Stimulated activated naive CD4-positive, alpha-beta T cell treated with Interleukin-2 at 50 U/mL for 16 hours (primary cell): ENCODE results near the gene MOCS1.

ENCODE experiments used
- DNase-seq: peaks from one replicate; lab custom pipeline; 2025; lab: John Stamatoyannopoulos, UW

MOCS1 gene

GRCh38 chr6:39948199-39948791 lies 14.0 kb upstream of the MOCS1 start:
- DNase-seq = no peak

GRCh38 chr6:39947611-39948068 lies 13.4 kb upstream of the MOCS1 start:
- no peak for DNase-seq

GRCh38 chr6:39945626-39946025 lies 11.4 kb upstream of the MOCS1 start:
- DNase-seq = no peak

DNA sequence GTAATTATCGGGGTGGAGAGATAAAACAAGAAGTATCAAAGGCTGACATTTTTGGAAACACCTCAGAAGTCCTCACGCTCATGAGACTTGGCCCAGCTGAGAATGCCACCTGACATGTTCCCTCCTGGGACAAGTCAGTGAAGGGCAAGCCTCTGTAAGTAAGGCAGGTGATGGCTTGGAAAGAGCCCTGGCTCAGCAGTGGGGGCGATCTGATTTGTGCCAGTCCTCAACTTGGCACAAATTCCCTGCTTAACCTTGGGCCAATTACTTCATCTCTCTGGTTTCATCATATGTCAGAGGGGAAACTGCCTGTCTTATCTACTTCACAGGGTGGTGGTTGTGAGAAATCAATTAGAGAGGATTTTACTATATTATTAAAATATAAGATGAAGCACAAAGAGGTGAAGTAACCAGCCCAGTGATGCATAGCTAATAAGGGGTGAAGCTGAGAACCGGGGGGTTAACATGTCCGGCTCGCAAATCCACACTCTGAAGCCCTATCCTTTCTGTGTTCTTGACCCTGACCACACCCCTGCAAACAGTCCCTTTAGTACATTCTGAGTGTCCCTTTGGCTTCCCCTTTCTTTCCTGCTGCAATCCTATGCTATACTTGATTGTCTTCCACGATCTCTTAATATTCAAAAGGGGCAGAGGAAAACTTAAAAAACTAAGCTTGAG lies 8.8 kb upstream of the MOCS1 start:
- no peak for DNase-seq

- DNase-seq = no peak
Measured at GRCh38 chr6:39941820-39942219, 7.6 kb upstream of the MOCS1 start.

GRCh38 chr6:39941138-39941537 lies 6.9 kb upstream of the MOCS1 start:
- no peak for DNase-seq

- DNase-seq = no peak
Measured at GRCh38 chr6:39938773-39939654, 4.8 kb upstream of the MOCS1 start.

GRCh38 chr6:39937686-39938333 lies 3.5 kb upstream of the MOCS1 start:
- no peak for DNase-seq

DNA sequence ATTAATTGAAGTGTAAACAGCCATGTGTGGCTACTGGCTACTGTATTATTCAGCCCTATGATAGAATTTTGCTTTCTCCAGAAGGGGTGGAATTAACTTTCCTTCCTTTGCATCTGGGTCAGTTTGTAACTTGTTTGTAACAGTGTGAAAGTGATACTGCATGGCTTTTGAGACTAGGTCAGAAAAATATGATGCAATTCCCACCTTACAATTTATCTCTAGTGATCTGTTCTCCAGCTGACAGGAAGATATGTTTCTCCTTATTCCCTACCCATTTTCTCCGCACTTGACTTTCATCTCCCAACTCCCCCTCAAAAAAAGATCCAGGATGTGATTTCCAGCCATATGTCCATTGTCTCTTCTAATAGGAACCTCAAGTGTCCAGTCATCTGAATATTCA lies 2.6 kb upstream of the MOCS1 start:
- DNase-seq = no peak

DNA sequence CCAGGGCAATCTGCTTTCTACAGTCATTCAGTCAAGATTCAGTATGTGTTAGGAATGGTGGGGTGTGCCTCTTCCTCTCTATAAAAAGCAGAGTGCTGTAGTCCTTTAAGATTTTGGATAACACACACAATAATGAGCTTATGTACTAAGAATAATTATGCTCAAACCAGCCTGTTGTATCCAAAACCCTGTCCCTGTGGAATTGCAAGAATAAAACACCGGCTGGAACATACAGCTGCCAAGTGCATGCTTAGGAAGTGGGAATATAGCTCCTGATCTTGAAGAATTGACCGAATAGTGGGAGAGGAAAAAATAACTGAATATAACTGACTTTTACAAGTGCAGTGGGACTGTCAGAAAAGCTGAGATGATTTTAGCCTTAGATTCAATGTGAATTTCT lies 979 bp upstream of the MOCS1 start:
- DNase-seq = no peak

- DNase-seq = no peak
Measured at GRCh38 chr6:39933669-39934130, 562 bp downstream of the MOCS1 start.

GRCh38 chr6:39932386-39932910 lies 1.8 kb downstream of the MOCS1 start:
- no peak for DNase-seq

- DNase-seq = no peak
Measured at GRCh38 chr6:39931607-39932006, 2.7 kb downstream of the MOCS1 start.

GRCh38 chr6:39930540-39930939 lies 3.7 kb downstream of the MOCS1 start:
- DNase-seq = no peak

DNA sequence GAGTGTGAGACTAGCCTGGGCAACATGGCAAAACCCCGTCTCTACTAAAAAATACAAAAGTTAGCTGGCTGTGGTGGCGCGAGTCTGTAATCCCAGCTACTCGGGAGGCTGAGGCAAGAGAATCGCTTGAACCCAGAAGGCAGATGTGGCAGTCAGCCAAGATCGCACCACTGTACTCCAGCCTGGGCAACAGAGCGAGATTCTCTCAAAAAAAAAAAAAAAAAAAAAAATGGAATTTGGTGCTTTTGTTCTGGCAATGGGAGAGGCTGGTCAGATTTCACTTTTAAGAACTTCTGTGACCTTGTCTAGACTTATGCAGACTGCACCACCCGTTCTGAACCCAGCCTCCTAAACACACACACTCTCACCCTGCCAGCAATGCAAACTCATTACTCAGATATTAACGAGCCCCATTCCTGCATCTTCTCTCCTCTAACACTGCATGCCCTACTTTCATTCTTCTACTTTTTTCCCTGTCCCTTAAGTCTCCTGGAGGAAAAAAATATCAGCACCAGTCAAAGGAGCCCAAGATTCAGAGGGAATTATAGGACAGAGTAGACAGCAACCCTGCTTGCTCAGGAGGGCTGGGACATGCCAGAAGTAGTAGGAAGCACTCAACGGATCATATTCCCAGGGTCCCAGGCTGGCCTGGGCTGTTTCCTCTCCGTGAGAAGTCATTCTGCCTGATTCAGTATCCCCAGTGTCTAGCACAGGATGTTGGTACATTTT lies 4.4 kb downstream of the MOCS1 start:
- no peak for DNase-seq

DNA sequence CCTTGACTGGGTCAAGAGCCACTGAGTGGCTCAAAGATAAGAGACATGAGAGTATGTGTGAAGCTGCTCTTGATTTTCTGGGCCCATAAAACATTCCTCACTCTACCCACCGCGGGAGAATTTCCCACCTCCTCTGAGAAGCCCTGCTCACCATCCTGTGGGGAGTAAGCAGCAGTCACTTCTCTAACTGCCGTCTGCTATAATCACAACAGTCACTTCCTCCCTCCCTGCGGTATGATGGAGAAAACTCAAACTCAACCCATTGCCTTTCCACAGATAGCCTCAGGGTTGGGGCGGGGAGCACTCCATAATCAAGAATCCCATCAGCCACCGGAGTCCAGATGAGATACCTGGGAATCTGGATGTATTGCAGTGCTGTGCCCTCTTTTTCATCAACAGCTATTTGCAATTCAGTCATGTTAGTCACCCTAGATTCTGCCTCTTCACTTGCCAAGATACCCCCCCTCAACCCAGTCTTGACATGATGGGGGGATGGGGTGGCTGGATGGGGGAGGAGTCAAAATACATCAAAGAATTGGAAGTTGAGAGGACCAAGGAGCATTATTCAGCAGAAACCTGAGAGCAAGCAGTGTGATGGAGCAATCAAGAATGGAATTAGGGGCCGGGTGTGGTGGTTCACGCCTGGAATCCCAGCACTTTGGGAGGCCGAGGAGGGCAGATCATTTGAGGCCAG lies 5.1 kb downstream of the MOCS1 start:
- DNase-seq = no peak

- DNase-seq = no peak
Measured at GRCh38 chr6:39927159-39927558, 7.1 kb downstream of the MOCS1 start.

DNA sequence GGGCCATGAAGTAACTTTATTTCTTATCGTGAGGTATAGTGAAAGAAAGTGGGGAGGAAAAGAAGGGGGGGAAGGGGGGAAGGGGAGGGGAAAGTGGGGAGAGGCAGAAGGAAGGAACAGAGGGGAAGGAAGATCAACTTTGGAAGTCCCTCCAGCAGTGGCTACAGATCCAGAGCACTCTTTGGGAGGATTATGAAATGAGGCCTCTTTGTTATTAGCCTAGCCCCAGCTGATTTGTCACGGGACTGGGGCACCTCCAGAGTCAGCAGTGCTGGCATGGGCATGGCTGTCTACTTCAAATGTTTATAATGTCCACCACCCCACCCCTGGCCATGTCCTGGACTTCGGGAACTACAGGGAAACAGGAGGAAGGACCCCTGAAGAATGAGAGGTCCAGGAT lies 7.6 kb downstream of the MOCS1 start:
- DNase-seq = no peak

GRCh38 chr6:39925931-39926290 lies 8.4 kb downstream of the MOCS1 start:
- no peak for DNase-seq

DNA sequence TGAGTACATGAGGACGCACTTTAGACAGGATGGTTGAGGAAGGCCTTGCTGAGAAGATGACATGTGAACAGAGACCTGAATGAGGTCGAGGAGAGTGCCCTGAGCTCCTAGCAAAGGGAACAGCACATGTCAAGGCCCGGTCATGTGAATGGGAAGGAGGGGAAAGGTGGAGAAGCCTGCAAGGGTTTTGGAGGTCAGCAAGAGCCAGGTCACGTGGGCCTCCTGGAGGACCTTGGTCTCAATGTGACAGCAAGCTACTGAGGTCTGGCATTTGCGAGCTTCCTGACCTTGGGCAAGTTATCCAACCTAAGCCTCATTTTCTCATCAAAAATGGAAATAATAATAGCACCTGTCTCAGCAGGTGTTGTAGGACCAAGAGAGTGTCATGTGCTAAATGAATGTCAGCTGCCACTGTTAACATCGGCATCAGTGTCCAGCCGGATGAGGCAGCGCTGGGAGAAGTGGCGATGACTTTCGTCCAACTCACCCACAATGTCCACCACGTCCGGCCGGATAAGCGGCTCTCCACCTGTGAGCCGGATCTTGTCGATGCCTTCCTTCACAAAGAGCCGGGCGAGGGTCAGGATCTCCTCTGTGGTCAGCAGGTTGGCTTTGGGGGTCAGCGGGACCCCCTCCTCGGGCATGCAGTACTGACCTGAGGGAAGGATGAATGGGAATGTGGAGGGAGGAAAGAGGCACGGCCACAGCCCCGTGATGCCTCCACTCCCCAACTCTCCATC lies 8.9 kb downstream of the MOCS1 start:
- DNase-seq = no peak
